DLD1 (cell line): ENCODE data around the gene ZNF23.
"Not testable (repeated sequence)": the region's sequence is repeated elsewhere in the genome, so short reads cannot be mapped to it uniquely, and the experiment has no call there.

Source experiments
- in situ Hi-C: cut with HindIII; loops from 2 replicates; pipeline ENCODE4 v1.10.0; 2017; ENCODE audit warnings: low sequenced_read_pairs

ZNF23 gene

GRCh38 chr16:71461686-71462648 is at the start of gene ZNF23:
Gene ZNF23 (minus strand): TSS chr16:71462247. CDS start chr16:71456796, 5,451 bp downstream.
- in situ Hi-C loops: no loop called here

DNA sequence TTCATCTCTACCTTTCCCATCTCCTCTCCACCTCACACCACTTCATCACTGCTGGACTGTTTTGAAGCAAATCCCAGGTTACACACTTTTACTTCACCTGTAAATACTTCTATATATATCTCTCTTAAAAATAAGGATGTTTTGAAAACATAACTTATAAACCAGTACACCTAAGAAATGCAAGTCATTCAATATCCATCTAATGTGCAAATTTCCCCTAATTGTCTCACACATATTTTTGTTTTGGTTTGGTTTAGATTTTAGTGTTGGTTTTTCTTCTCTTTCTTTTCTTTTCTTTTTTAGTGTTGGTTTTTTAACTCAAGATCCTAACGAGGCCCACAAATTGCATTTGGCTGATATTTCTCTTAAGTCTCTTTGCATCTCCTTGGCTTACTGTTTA is 45.0 kb upstream of the ZNF23 start:
- in situ Hi-C loops: no loop called here

GRCh38 chr16:71504901-71505300 is 42.9 kb upstream of the ZNF23 start:
- in situ Hi-C loops: no loop called here

- in situ Hi-C loops: not testable (repeated sequence)
These were observed 42.0 kb upstream of the ZNF23 start for GRCh38 chr16:71504051-71504450.

DNA sequence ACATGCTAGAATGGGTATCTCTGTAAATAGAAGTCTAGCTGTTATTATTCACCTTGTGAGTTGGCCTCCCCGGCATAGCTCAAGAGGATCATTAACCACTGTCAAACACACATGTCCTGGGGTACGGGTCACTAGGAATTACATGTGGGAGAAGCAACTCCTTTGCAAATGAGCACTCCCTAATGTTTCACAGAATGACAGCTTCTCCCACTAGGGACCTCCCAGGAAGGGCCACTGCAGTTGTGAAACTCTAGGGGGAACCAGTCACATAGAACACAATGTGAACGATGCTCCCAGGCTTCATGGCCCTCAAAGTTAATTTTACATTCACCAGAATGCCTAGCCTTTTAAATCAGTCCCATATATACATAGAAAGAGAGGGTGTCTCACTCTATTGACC is 39.5 kb upstream of the ZNF23 start:
- in situ Hi-C loops: no loop called here

DNA sequence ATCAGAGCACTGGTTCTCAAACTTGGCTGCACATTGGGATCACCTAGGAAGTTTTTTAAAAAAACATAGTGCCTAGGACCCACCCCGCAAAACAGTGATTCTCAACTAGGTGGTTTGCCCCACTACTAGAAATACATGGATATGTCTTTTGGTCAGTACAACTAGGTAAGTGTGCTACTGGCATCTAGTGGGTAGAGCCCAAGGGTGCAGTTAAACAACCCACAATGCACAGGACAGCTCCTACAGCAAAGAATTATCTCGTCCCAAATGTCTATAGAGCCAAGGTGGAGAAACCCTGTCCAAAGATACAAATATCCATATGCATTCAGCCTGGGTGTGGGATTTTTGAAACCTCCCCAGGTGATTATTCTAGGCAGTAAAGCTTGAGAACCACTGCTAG is 38.9 kb upstream of the ZNF23 start:
- in situ Hi-C loops: no loop called here

- in situ Hi-C loops: no loop called here
These were observed 37.8 kb upstream of the ZNF23 start for GRCh38 chr16:71499775-71500364.

DNA sequence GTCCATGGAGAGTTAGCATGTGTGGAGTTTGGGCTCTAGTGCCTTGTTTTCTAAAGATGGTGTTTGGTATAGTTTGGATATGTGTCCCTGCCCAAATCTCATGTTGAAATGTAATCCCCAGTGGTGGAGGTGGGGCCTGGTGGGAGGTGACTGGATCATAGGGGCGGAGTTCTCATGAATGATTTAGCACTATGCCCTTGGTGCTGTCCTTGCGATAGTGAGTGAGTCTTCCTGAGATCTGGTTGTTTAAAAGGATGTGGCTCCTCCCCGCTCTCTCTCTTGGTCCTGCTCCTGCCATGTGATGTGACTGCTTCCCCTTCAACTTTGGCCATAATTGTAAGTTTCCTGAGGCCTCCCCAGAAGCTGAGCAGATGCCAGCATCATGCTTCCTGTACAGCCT is 36.0 kb upstream of the ZNF23 start:
- in situ Hi-C loops: no loop called here

- in situ Hi-C loops: no loop called here
These were observed 31.2 kb upstream of the ZNF23 start for GRCh38 chr16:71493213-71493612.

GRCh38 chr16:71492786-71493185 is 30.7 kb upstream of the ZNF23 start:
- in situ Hi-C loops: no loop called here

- in situ Hi-C loops: no loop called here
These were observed 29.0 kb upstream of the ZNF23 start for GRCh38 chr16:71491054-71491453.

- in situ Hi-C loops: no loop called here
These were observed 28.3 kb upstream of the ZNF23 start for GRCh38 chr16:71490361-71490760.

- in situ Hi-C loops: loop anchor here (10.0 kb wide), 1 partner anchor 66 kb away; no protein-coding TSS in a partner anchor
These were observed 27.1 kb upstream of the ZNF23 start, which contains the start of gene ZNF19 for GRCh38 chr16:71489122-71489521. Gene ZNF19 (minus strand): TSS chr16:71489324. CDS start chr16:71482114, 7,210 bp downstream.

DNA sequence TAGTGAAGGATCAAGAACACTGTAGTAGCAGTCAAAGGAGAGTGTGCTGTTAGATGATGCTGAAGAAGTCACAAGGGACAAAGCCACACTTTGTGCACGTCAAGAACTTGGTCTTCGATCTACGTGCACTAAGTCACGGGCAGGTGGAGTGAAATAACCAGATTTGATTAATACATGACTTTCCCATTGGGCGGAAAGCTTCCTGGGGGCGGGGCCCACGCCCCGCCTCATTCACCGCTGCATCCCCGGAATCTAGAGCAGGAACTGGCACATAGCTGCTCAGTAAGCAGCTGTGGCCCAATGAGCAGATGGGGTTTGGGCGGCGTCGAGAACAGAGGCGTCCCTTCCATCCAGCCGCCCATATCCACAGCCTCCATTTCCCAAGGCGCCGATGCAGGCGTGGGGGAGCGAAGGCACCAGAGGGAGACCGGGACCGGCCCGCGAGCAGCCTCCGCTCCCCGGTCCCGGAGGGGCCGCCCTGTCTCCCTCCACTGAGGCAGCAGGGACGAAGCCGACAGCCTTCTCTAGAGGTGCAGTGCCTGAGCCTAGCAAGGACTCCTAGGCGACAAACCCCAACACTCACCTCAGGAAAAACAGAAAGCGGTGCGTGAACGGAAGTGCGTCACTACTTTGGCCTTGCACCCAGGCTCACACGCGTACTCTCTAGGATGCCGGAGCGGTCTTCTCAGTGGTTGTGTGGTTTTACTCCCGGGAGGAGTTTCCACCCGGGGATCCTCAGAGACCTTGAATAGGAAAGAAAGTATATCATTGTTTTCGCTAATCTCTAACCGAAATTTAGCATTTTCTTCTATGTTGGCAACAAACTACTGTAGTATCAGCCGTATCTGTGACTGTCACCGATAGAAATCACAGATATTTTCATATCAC is 22.2 kb upstream of the ZNF23 start:
- in situ Hi-C loops: loop anchor here (10.0 kb wide), 1 partner anchor 71 kb away; no protein-coding TSS in a partner anchor

GRCh38 chr16:71482569-71482968 is 20.5 kb upstream of the ZNF23 start:
- in situ Hi-C loops: loop anchor here (10.0 kb wide), 1 partner anchor 72 kb away; no protein-coding TSS in a partner anchor

DNA sequence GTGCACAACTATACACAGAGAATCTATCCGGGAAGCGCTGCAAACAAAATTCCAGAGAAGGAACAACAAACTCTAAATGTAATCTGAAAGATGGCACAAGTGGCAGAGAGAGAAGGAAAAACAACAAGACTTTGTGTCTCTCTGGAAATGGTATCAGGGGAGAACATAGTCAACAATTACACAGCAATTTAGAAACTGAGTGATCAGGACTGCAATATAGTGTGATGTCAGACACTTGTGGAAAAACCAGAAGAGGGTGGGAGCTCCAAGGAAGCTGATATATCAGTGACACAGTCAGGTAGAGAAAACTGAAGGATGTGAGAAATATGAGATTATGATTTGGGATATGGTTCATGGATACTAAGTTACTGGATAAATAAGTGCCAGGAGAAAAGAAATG is 18.9 kb upstream of the ZNF23 start:
- in situ Hi-C loops: loop anchor here (10.0 kb wide), 1 partner anchor 74 kb away; no protein-coding TSS in a partner anchor

- in situ Hi-C loops: no loop called here
These were observed 17.4 kb upstream of the ZNF23 start for GRCh38 chr16:71479420-71479819.

- in situ Hi-C loops: no loop called here
These were observed 14.5 kb upstream of the ZNF23 start for GRCh38 chr16:71476457-71477124.

- in situ Hi-C loops: no loop called here
These were observed 12.8 kb upstream of the ZNF23 start for GRCh38 chr16:71474864-71475263.

DNA sequence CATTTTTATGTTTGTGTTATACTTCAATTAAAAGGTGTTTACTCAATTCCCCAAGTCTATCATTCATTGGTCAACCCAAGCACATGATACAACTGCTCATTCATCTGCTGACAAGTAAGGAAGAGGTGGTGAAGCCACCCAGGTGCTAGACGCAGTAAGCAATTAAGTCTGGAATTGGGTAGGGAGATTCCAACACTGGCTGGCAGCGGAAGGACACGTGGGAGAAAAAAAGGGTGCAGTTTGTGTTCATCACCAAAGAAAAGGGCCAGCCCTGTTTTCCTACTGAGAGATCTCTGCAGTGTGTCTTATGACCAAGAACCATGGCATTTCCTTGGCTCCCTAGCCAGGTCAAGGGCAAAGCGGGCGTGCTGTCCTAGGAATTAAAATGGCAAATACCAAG is 11.8 kb upstream of the ZNF23 start:
- in situ Hi-C loops: no loop called here
